Posterior cingulate gyrus (tissue), 11 donors: ENCODE data around the gene C12orf56.
"Not testable (repeated sequence)": the region's sequence is repeated elsewhere in the genome, so short reads cannot be mapped to it uniquely, and the experiment has no call there.

Source experiments
- DNase-seq, 10 donors: peaks; one replicate each; pipeline versions ENCODE4 v3.0.0 to v3.0.0-alpha.2; 2020 to 2021; ENCODE audit warnings: mixed read lengths in 3 of 10
- intact Hi-C: fragments of 100-400 bp; cut with DNase I; formaldehyde crosslinking; loops from one replicate; pipeline ENCODE4 v1.15.1; 2023

Gene C12orf56

DNA sequence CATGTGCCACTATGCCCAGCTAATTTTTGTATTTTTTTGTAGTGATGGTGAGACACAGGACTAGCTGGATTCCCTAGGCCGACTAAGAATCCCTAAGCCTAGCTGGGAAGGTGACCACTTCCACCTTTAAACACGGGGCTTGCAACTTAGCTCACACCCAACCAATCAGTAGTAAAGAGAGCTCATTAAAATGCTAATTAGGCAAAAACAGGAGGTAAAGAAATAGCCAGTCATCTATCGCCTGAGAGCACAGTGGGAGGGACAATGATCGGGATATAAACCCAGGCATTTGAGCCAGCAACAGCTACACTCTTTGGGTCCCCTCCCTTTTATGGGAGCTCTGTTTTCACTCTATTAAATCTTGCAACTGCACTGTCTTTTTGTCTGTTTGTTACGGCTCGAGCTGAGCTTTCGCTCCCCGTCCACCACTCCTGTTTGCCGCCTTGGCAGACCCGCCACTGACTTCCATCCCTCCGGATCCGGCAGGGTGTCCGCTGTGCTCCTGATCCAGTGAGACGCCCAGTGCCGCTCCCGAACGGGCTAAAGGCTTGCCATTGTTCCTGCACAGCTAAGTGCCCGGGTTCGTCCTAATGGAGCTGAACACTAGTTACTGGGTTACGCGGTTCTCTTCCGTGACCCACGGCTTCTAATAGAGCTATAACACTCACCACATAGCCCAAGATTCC is 70.9 kb downstream of the C12orf56 start:
- DNase-seq, result peak in 1 of 10 donors; percentile 69
- intact Hi-C loops, result not testable (repeated sequence)

GRCh38 chr12:64318605-64319004 is 72.0 kb downstream of the C12orf56 start:
- intact Hi-C loops, result no loop called here
- no peak for DNase-seq

DNA sequence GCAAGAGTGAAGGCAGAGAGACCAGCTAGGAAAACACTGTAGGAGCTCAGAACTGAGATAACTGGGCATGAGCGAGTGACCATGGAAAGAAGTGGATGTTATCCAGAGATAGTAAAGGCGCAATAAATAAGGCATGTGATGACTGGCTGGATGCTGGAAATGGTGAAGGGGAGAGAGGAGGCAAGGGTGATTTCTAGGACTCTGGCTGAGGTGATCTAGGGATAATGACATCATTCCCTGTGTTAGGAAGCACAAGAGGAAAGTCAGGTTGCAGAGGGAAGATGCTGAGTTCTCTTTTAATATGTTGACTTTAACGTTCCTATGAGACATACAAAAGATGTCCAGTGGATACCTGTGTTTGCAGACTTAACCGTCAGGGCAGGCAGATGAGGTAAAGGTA is 78.7 kb downstream of the C12orf56 start:
- no peak for DNase-seq
- intact Hi-C loops, result no loop called here

DNA sequence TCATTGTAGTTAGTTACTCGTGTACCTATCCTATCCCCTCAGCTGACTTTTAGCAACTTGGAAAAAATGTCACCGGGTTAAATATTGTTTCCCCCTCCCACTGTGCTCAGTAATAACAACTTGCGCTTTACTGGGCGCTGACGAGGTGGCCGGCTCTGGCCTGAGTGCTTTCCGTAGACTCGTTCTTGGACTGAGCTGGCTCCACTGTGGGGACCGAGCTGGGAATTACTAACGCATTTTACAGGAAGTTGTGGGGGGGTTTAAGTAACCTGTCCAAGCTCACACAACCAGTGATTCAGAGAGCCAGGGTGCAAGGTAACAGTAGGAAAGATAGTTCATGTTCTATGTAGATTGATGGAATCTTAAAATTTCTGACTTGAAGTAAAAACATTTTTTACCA is 86.0 kb downstream of the C12orf56 start:
- intact Hi-C loops, result no loop called here
- DNase-seq, result no peak

DNA sequence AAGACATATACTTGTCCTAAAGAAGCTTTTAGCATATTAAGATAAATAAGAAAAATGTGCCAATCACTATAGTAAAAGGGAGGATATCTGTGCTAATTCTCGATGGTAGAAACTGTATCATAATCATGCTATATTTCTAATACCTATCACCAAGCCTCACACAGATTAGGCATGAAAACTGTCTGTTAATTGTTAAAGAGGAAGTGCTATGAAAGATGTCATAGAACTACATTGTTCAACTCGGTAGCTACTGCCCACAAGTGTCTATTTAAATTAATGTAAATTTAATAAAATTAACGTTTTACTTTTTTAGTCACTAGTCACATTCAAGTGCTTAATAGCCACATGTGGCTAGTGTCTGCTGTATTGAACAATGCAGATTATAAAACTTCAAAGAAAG is 90.9 kb downstream of the C12orf56 start:
- intact Hi-C loops, result no loop called here
- no peak for DNase-seq

GRCh38 chr12:64296301-64296700 is 94.3 kb downstream of the C12orf56 start:
- DNase-seq, result no peak
- intact Hi-C loops, result no loop called here

- intact Hi-C loops, result no loop called here
These were observed 96.7 kb downstream of the C12orf56 start for GRCh38 chr12:64293654-64294364.

GRCh38 chr12:64293174-64293573 is 97.4 kb downstream of the C12orf56 start:
- DNase-seq, intact Hi-C loops: not testable (repeated sequence)

More at GRCh38 chr12:64293654-64294364, 96.7 kb downstream of the C12orf56 start:
- DNase-seq, result no peak

GRCh38 chr12:64286521-64286920 is 104.0 kb downstream of the C12orf56 start:
- no peak for DNase-seq
- intact Hi-C loops, result no loop called here

DNA sequence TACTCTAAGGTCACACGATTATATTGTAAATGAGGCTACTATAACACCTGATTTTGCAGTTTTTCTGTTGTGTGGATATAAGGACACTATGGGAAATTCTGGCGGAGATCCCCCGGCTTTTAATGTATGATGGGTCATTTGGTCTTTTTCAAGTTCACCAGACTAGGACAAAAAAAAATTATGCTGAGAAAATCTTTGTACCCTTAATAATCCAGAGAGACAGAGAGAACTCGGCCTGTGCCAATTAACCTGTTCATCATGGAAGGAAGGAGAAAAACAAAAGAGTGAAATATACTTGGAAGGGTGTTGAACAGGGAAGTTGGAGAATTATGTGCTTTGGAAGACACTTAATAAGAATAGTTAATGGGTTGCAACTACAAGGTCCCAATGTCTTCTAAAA is 106.3 kb downstream of the C12orf56 start:
- intact Hi-C loops, result no loop called here
- DNase-seq, result no peak

DNA sequence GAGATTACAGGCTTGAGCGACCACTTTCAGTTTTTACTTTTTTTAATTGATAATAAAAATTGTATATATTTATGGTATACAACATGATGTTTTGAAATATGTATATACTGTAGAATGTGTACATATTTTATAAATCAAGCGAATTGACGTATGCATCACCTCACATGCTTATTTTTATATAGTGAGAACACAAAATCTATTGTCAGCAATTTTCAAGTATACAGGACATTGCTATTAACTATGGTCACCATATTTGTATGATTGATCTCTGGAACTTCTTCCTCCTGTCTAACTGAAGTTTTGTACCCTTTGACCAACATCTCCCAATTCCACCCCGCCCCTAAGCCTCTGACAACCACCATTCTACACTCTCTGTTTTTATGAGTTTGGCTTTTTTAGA is 112.1 kb downstream of the C12orf56 start:
- DNase-seq, result no peak
- intact Hi-C loops, result loop anchor here (10.0 kb wide), 1 partner anchor 116 kb away; the partner anchor contains the start of gene C12orf56

- DNase-seq, result peak in 2 of 10 donors; percentile 20 to 35
- intact Hi-C loops, result loop anchor here (10.0 kb wide), 1 partner anchor 121 kb away; the partner anchor contains the start of gene C12orf56
These were observed 116.8 kb downstream of the C12orf56 start for GRCh38 chr12:64273527-64274403.

DNA sequence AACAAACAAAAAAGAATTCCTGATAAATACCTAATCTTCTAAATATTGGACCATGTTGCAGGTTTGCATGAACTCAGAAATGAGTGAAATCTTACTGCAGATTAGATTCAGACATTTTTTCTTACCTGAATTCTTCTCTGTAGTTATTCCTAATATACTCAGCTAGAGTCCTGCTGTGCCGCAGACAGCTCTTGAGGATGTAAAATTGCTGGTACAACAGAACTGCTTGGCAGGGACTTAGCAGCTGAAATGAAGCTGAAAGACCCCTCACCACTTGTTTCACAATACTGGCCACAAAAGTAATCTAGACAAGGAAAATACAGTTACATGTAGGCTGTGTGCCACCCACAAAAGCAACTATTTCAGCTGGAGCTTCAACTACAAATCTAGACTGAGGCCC is 120.1 kb downstream of the C12orf56 start:
- no peak for DNase-seq
- intact Hi-C loops, result loop anchor here (10.0 kb wide), 1 partner anchor 124 kb away; the partner anchor contains the start of gene C12orf56

GRCh38 chr12:64269161-64269560 is 121.4 kb downstream of the C12orf56 start:
- intact Hi-C loops, result no loop called here
- DNase-seq, result no peak

- intact Hi-C loops, result no loop called here
- DNase-seq, result no peak
These were observed 122.1 kb downstream of the C12orf56 start for GRCh38 chr12:64268409-64268808.

GRCh38 chr12:64265839-64266238 is 124.7 kb downstream of the C12orf56 start:
- no peak for DNase-seq
- intact Hi-C loops, result no loop called here

GRCh38 chr12:64261813-64262212 is 128.7 kb downstream of the C12orf56 start:
- intact Hi-C loops, result no loop called here
- no peak for DNase-seq

DNA sequence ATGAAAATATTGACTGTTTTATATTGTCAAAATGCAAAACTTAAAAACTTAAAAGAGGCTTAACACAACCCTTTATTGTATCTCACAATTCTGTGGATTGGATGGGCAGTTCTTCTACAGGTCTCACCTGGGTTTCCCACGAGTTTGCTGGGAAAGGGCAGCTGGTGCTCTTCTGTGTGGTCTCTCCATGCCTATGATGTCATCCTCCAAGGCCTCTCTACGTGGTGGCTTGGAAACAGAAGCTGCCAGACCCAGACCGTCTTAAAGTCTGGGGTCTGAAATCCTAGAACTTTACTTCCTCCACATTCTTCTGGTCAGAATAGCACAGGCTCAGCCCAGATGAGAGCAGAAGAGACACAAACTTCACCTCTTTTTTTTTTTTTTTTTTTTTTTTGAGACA is 132.0 kb downstream of the C12orf56 start:
- intact Hi-C loops, result loop anchor here (5.0 to 10.0 kb wide), 2 partner anchors 76 to 1154 kb away; no protein-coding TSS in a partner anchor
- no peak for DNase-seq

- intact Hi-C loops, result loop anchor here (1.0 to 10.0 kb wide), 3 partner anchors 74 to 1151 kb away; no protein-coding TSS in a partner anchor
These were observed 134.3 kb downstream of the C12orf56 start for GRCh38 chr12:64256166-64256800.

GRCh38 chr12:64255249-64255648 is 135.3 kb downstream of the C12orf56 start:
- DNase-seq, result no peak
- intact Hi-C loops, result loop anchor here (5.0 to 10.0 kb wide), 2 partner anchors 73 to 1150 kb away; no protein-coding TSS in a partner anchor

More at GRCh38 chr12:64256166-64256800, 134.3 kb downstream of the C12orf56 start:
- DNase-seq, result no peak
